Activated CD8-positive, alpha-beta T cell treated with anti-CD3 and anti-CD28 coated beads for 36 hours (primary cell): ENCODE results near the gene PPCDC. TPM values are rescaled to one million over a fixed set of nuclear protein-coding genes. Genes with fewer than 3 reads are reported as not detected.

ENCODE experiments used
- ATAC-seq: fragments of 200-7000 bp; cut with Tn5 transposase; one replicate; pipeline ENCODE4 v1.10.0; 2021; ENCODE audit warnings: mild to moderate bottlenecking, moderate library complexity
- CTCF ChIA-PET: fragments of 350-600 bp; sonication (Branson Sonifier 250); formaldehyde crosslinking; loops from one replicate; lab custom pipeline; 2021; ENCODE audit warnings: antibody characterized with exemption; lab: Charles Lee
- POLR2A ChIA-PET: fragments of 350-600 bp; sonication (Branson Sonifier 250); formaldehyde crosslinking; loops from one replicate; lab custom pipeline; 2021; ENCODE audit warnings: antibody characterized with exemption; lab: Charles Lee
- DNase-seq: peaks from one replicate; pipeline ENCODE4 v3.0.0-alpha.2; 2020
- H3K27ac Mint-ChIP-seq: one replicate; pipeline ENCODE4 v1.8.0; 2021; ENCODE audit warnings: mild to moderate bottlenecking, mixed read lengths
- H3K27me3 Mint-ChIP-seq: one replicate; pipeline ENCODE4 v1.8.0; 2021; ENCODE audit warnings: mixed read lengths
- H3K36me3 Mint-ChIP-seq: one replicate; pipeline ENCODE4 v1.8.0; 2021; ENCODE audit warnings: low read depth, mixed read lengths
- H3K4me1 Mint-ChIP-seq: one replicate; pipeline ENCODE4 v1.8.0; 2021; ENCODE audit warnings: low read depth, mixed read lengths
- H3K4me3 Mint-ChIP-seq: one replicate; pipeline ENCODE4 v1.8.0; 2021; ENCODE audit warnings: mild to moderate bottlenecking, moderate library complexity, mixed read lengths
- H3K9me3 Mint-ChIP-seq: one replicate; pipeline ENCODE4 v1.8.0; 2021; ENCODE audit warnings: mixed read lengths
- CTCF ChIP-seq: fragments of 200-600 bp; IDR thresholded peaks from one replicate; pipeline ENCODE4 v1.8.0; 2022; ENCODE audit warnings: antibody characterized with exemption, mild to moderate bottlenecking
- intact Hi-C: fragments of 100-400 bp; cut with micrococcal nuclease; formaldehyde crosslinking; loops from one replicate; pipeline ENCODE4 v1.10.0; 2022
- total RNA-seq, 2 experiments: library from RNA; stranded (reverse); gene quantifications; one replicate each; pipeline ENCODE4 v1.2.3, GENCODE V29; 2021

Gene PPCDC
- total RNA-seq, 2 experiments from 2014 or later, result 25.7 to 26.6 TPM

GRCh38 chr15:74989527-74989926 lies 33.9 kb upstream of the PPCDC start:
- Mint-ChIP-seq H3K27ac (no peak overlapping the region), H3K4me1 (peaks cover 4% of the 10 kb centered on the region), H3K27me3 (peaks cover 15% of the 10 kb centered on the region), H3K36me3 (no peaks in the 10 kb centered on the region), H3K9me3 (no peaks in the 10 kb centered on the region), H3K4me3 (no peak overlapping the region)
- TF ChIP-seq CTCF, result no peak
- ATAC-seq (no peak), DNase-seq (no peak)
- POLR2A ChIA-PET, result no interaction called here
- intact Hi-C loops, result no loop called here
- CTCF ChIA-PET, result interaction anchor here (2.6 kb wide), 1 partner anchor 39 kb away, joined by 10 read pairs; no protein-coding TSS in a partner anchor

- Mint-ChIP-seq H3K9me3 (no peaks in the 10 kb centered on the region), H3K27me3 (peaks cover 29% of the 10 kb centered on the region), H3K36me3 (no peaks in the 10 kb centered on the region), H3K27ac (no peak overlapping the region), H3K4me3 (no peak overlapping the region), H3K4me1 (peaks cover 11% of the 10 kb centered on the region)
- ChIA-PET POLR2A (interaction anchor here (0.5 kb wide), 1 partner anchor 185 kb away, joined by 3 read pairs; no protein-coding TSS in a partner anchor), CTCF (interaction anchor here (0.7 to 0.9 kb wide), 2 partner anchors 35 to 91 kb away, joined by 3 read pairs; no protein-coding TSS in a partner anchor)
- TF ChIP-seq CTCF, result no peak
- no peak for ATAC-seq
- intact Hi-C loops, result no loop called here
- DNase-seq, result no peak
Observed at GRCh38 chr15:74992619-74993018, 30.8 kb upstream of the PPCDC start.

GRCh38 chr15:74994236-74994635 lies 29.2 kb upstream of the PPCDC start:
- Mint-ChIP-seq H3K4me3 (no peak overlapping the region), H3K27ac (no peak overlapping the region), H3K27me3 (peaks cover 37% of the 10 kb centered on the region), H3K4me1 (peaks cover 11% of the 10 kb centered on the region), H3K36me3 (no peaks in the 10 kb centered on the region), H3K9me3 (no peaks in the 10 kb centered on the region)
- DNase-seq (no peak), ATAC-seq (no peak)
- ChIA-PET CTCF (no interaction called here), POLR2A (interaction anchor here (1.2 to 2.2 kb wide), 2 partner anchors 9 to 29 kb away, joined by 3 to 7 read pairs; partner anchors contain the start of gene PPCDC)
- intact Hi-C loops, result no loop called here
- TF ChIP-seq CTCF, result no peak

GRCh38 chr15:74994685-74995084 lies 28.7 kb upstream of the PPCDC start:
- POLR2A ChIA-PET, result interaction anchor here (0.9 to 2.2 kb wide), 6 partner anchors 9 to 44 kb away, joined by 3 to 7 read pairs (median 3); partner anchors contain the start of genes PPCDC and RPP25
- no peaks in the 10 kb centered on the region for H3K36me3 Mint-ChIP-seq

More at GRCh38 chr15:74994685-74995084, 28.7 kb upstream of the PPCDC start:
- no peaks in the 10 kb centered on the region for H3K9me3 Mint-ChIP-seq
- H3K27ac Mint-ChIP-seq, result no peak overlapping the region
- DNase-seq, result no peak
- no peak for ATAC-seq
- peaks cover 11% of the 10 kb centered on the region for H3K4me1 Mint-ChIP-seq
- TF ChIP-seq CTCF, result no peak
- H3K27me3 Mint-ChIP-seq, result peaks cover 36% of the 10 kb centered on the region
- intact Hi-C loops, result no loop called here
- CTCF ChIA-PET, result interaction anchor here (0.5 to 1.2 kb wide), 4 partner anchors 13 to 210 kb away, joined by 3 read pairs; partner anchors contain the start of gene C15orf39
- peak overlapping the region; percentile 68 for H3K4me3 Mint-ChIP-seq
